HG03457 (cell line): ENCODE data around the gene PSG2.
"Not testable (repeated sequence)": the region's sequence is repeated elsewhere in the genome, so short reads cannot be mapped to it uniquely, and the experiment has no call there.

ENCODE experiments used
- ATAC-seq: cut with Tn5 transposase; IDR thresholded peaks from one replicate; pipeline ENCODE4 v1.9.1; 2021; ENCODE audit warnings: moderate number of reproducible peaks; ENCODE audit not compliant: unreplicated experiment

The PSG2 gene

DNA sequence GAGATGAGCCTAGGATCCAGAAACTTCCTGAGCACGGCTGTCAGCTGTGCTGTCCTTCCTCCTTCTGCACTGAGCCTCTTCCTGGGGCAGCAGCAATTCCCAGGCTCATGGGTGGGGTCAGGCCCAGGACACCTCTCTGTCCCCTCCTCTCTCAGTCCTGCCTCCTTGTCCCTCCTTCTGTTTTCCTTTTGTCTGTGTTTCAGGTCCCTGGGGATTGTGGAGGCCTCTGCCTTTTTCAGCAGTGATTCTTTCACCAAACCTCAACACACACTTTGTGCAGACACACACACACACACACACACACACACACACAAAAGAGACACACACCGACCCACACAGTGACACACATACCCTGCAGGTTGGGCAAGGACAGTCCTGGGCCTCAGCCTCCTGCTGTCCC, at the start of gene PSG2:
Gene PSG2 (minus strand): TSS at position 101 of the 400 bp plus-strand sequence. CDS start 132 bp downstream, outside the sequence.
- not testable (repeated sequence) for ATAC-seq

DNA sequence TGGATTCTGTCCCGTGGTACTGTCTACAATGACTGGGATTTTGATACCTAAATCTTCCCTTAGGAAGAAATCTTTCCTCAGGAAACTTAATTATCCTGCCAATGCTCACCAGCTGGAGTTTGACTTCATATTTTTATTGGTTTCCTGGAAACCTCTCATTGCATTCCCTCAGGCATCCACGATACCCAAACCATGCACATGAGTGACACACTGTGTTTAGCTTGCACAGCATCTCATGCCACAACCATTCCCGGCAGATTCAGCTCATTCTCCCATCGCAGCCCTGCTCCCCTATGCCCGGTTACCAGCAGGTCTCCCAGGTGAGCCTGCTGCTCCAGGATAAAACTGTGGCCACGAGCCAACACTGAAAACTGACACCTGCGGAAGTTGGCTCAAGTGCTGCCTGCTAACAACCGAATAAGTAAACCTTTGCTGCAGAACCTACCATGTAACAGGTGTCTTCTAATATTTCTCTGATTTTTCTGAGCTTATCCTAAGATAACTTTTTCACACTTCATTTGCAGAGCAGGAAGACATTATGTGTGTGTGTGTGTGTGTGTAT, 48.9 kb upstream of the PSG2 start:
- ATAC-seq: not testable (repeated sequence)

- not testable (repeated sequence) for ATAC-seq
Measured at GRCh38 chr19:43129197-43129596, 46.7 kb upstream of the PSG2 start.

- not testable (repeated sequence) for ATAC-seq
Measured at GRCh38 chr19:43127336-43127735, 44.8 kb upstream of the PSG2 start.

GRCh38 chr19:43126720-43127119, 44.2 kb upstream of the PSG2 start:
- no peak for ATAC-seq

DNA sequence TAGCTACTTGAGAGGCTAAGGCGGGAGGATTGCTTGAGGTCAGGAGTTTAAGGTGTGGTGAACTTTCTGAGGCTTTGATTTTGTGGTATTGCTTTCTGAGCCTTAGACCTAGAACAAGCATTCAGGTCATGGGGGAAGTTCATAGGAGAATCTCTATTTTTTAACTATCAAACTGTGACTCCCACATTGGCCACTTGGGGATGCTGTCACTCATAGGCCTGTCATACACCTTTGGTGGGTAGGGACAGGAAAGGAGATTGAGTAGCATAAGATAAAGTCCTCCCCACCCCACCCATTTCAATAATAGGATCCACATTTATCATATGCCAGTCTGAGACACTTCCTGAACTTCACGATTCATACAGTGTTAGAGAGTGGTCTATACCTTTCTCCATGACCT, 41.9 kb upstream of the PSG2 start:
- ATAC-seq: no peak

- not testable (repeated sequence) for ATAC-seq
Measured at GRCh38 chr19:43120433-43121026, 38.0 kb upstream of the PSG2 start.

DNA sequence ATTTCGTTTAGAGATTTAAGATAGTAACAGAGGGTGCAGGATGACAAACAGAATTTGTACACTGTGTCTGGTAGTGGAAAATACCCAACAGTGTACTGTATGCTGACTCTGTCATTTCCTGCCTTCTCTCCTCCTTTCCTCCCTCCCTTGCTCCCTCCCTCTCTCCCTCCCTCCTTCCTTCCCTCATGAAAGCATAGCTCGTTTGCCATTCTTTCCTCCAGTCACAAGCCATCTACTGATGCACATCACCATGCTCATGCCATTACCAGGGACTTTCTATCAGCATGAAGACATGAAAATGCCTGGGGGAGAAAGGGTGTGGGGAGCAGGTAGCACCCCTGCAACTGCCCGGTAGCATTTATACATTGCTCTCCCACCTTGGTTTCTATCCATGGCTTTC, 37.0 kb upstream of the PSG2 start:
- ATAC-seq: not testable (repeated sequence)

DNA sequence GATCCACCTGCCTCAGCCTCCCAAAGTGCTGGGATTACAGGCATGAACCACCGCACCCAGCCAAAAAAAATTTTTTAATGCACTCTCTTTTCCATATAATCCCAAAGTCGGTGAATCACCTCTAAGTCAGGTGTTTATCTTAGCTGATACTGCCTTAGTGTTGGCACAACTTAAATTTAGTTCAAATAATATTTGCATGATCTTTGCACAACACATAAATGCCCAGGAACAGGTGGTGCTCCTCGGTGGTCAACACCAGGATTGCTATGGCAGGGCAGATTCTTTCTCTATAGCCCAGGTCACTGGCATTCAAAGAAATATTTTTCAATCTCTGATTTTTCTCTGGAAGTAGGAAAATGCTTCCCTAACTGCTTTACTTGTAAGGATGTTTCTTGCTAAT, 33.9 kb upstream of the PSG2 start:
- not testable (repeated sequence) for ATAC-seq

GRCh38 chr19:43115548-43115947, 33.0 kb upstream of the PSG2 start:
- not testable (repeated sequence) for ATAC-seq

GRCh38 chr19:43115064-43115463, 32.6 kb upstream of the PSG2 start:
- not testable (repeated sequence) for ATAC-seq

DNA sequence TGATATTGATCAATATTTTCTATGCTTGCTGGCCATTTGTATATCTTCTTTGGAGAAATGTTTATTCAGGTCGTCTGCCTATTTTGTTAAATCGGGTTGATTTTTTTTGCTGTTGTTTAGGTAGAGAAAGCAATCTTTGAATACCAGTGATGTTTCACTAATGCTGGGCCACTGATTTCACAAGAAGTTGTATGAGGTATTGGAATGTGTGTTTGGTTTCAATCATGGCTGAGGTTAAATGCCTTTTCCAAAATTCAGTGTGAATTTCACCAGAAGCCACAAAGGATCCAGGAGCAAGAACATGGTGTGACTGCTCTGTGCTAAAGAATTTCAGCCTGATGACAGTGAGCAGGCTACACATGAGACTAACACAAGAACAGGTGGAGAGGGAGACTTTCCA, 32.1 kb upstream of the PSG2 start:
- ATAC-seq: not testable (repeated sequence)

- not testable (repeated sequence) for ATAC-seq
Measured at GRCh38 chr19:43107401-43107800, 24.9 kb upstream of the PSG2 start.

DNA sequence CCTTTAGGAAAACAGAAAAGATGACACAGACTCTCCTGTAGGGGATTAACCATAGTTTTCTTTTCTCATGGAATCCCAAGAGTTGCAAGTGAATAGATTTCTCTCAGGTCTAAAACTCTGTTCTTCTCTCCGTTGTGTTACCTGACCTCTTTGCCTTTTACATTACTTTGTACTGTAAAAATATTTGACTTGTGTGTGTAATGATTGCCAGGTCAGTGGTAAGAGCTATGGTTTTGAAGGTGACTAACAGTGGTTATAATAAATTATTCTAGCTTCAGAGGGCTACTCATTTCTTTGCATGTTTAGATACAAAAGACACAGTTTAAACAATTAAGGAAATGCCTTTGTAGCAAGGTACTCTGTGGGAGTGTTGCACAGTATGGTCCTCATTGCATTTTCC, 23.0 kb upstream of the PSG2 start:
- ATAC-seq: no peak

DNA sequence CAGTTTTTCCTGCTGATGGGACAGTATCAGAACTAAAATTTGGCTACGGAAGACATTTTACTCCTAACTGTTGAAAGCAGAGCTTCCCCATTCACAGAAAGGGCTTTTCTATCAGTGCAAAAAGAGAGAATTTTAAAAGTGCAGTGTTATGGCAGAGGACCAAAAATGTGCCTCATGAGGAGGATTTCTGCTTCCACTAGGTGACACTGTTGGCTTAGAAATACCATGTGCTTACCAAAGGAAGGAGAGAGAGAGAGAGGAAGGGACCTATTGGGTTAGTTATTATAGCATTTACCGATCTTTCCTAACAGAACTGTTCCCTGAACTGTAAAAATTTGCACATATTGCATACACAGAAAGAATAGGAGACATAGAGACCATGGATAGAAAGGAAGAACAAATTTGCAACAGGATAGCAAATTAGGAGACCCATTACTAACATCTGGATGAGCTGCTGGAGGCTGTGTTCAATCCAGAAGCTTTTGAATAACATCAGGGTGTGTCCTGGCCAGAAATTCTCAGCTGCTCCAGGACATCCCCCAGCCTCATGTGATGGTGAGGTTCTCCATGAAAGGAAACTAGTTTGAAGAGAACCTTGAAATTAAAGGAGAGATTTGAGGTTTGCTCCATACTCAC, 21.8 kb upstream of the PSG2 start:
- not testable (repeated sequence) for ATAC-seq

DNA sequence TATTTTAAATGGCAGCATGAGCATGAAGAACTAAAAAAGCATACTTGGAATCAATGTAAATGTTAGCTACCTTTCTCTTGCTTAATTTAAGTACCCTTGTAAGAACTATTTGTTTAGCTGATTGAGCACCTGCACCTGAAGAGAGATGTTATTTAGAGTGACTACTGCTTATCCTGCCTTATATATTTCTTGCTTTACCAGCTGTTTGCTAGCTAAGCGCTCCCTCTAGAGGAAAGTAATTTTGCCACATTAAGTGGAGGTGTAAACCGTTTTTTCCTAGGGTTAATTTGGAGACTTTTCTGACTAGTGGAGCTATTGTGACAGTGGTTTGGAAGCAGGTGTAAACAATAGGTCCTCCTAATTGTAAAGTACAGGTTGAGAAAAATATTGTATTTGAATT, 19.4 kb upstream of the PSG2 start:
- ATAC-seq: no peak

DNA sequence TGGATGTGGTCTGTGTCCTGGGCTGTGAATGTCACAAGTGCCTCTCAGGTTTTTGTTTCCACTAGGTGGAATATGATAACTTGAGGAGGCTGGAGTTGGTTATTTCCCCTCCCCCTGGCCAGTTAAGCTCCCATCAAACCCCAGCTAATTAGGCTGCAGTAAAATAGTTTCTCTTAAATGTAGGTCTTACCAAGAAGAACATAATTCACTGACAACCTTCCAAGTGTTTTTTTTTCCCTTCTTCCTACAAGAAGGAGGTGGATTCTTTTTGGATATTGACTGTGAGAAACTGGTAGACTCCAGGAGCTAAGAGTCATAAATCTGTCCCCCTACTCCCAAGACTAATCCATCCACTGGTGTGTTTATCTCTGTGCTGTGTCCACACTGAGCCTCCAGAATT, 15.9 kb upstream of the PSG2 start:
- not testable (repeated sequence) for ATAC-seq

GRCh38 chr19:43087702-43088340, 5.3 kb upstream of the PSG2 start:
- not testable (repeated sequence) for ATAC-seq

DNA sequence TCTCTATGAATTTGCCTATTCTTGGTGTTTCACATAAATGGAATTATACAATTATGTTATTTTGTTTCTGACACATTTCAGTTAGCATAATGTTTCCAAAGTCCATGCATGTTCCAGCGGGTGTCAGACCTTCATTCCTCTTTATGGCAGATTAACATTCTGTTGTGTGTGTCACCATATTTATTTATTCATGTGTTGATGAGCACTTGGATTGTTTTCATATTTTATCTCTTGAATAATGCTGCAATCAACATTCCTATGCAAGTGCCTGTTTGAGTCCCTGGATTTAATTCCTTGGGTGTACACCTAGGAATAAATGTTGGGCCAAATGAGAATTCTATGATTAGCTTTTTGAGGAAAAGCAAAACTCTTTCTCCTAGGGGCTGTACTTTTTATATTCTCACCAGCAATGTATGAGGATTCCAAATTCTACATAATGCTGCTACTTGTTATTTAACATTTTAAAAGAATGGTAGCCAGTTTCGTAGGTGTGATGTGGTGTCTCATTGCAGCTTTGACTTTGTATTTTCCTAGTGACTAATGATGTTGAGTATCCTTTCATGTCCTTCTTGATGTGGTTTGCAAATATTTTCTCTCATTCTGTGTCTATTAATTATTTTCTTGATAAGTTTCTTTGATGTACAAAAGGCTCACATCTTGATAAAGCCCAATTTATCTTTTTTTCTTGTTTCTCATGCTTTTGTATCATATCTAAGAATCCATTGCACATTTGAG, 3.5 kb upstream of the PSG2 start:
- ATAC-seq: not testable (repeated sequence)

- ATAC-seq: not testable (repeated sequence)
Measured at GRCh38 chr19:43084196-43084832, 1.8 kb upstream of the PSG2 start.

- not testable (repeated sequence) for ATAC-seq
Measured at GRCh38 chr19:43083721-43084120, 1.2 kb upstream of the PSG2 start.
